Neural progenitor cell (in vitro differentiated cells): ENCODE results near the gene ZNF418. TPM values are rescaled to one million over a fixed set of nuclear protein-coding genes. Genes with fewer than 3 reads are reported as not detected.

Source experiments
- DNase-seq: peaks from one replicate; pipeline ENCODE4 v3.0.0-alpha.2; 2016; ENCODE audit warnings: low spot score
- H2AFZ ChIP-seq: fragments of 200-600 bp; sonication (generic); replicated peaks from 2 replicates; pipeline ENCODE4 v1.6.1; 2016; ENCODE audit warnings: antibody characterized with exemption
- H3F3A ChIP-seq: fragments of 200-600 bp; sonication (generic); 2 replicates; pipeline ENCODE4 v1.6.1; 2016; ENCODE audit warnings: antibody characterized with exemption, low read depth
- H3K27ac ChIP-seq: fragments of 200-600 bp; sonication (generic); 2 replicates; pipeline ENCODE4 v1.5.1; 2016; ENCODE audit warnings: mild to moderate bottlenecking
- H3K27me3 ChIP-seq: fragments of 200-600 bp; sonication (generic); 2 replicates; pipeline ENCODE4 v1.6.1; 2016; ENCODE audit warnings: mild to moderate bottlenecking, moderate library complexity
- H3K36me3 ChIP-seq: fragments of 200-600 bp; sonication (generic); 2 replicates; pipeline ENCODE4 v1.5.1; 2016
- H3K4me1 ChIP-seq: fragments of 200-600 bp; sonication (generic); 2 replicates; pipeline ENCODE4 v1.6.1; 2016; ENCODE audit warnings: mixed run types
- H3K4me2 ChIP-seq: fragments of 200-600 bp; sonication (generic); 2 replicates; pipeline ENCODE4 v1.6.1; 2016
- H3K4me3 ChIP-seq: fragments of 200-600 bp; sonication (generic); 2 replicates; pipeline ENCODE4 v1.5.1; 2016
- H3K79me2 ChIP-seq: fragments of 200-600 bp; sonication (generic); 2 replicates; pipeline ENCODE4 v1.6.1; 2016; ENCODE audit warnings: low read depth
- H3K9ac ChIP-seq: fragments of 200-600 bp; sonication (generic); 2 replicates; pipeline ENCODE4 v1.6.1; 2016
- H3K9me3 ChIP-seq: fragments of 200-600 bp; sonication (generic); 2 replicates; pipeline ENCODE4 v1.5.1; 2016; ENCODE audit warnings: low read depth
- H4K20me1 ChIP-seq: fragments of 200-600 bp; sonication (generic); 2 replicates; pipeline ENCODE4 v1.6.1; 2016; ENCODE audit warnings: low read depth
- H3K27ac Mint-ChIP-seq: 3 replicates; pipeline ENCODE4 v1.8.0; 2021; ENCODE audit warnings: mixed read lengths
- H3K27me3 Mint-ChIP-seq: 2 replicates; pipeline ENCODE4 v1.8.0; 2022; ENCODE audit warnings: low read depth, mild to moderate bottlenecking, inconsistent platforms, moderate library complexity, mixed read lengths; ENCODE audit not compliant: insufficient read depth
- H3K36me3 Mint-ChIP-seq: 3 replicates; pipeline ENCODE4 v1.8.0; 2021; ENCODE audit warnings: mixed read lengths
- H3K4me1 Mint-ChIP-seq: 3 replicates; pipeline ENCODE4 v1.8.0; 2021; ENCODE audit warnings: mixed read lengths
- H3K4me3 Mint-ChIP-seq: 3 replicates; pipeline ENCODE4 v1.8.0; 2021; ENCODE audit warnings: mild to moderate bottlenecking, moderate library complexity, mixed read lengths
- H3K9me3 Mint-ChIP-seq: 3 replicates; pipeline ENCODE4 v1.8.0; 2020; ENCODE audit warnings: mixed read lengths
- EZH2 ChIP-seq: fragments of 200-600 bp; sonication (generic); IDR thresholded peaks from 2 replicates; pipeline ENCODE4 v1.6.1; 2017; ENCODE audit warnings: antibody characterized with exemption, mild to moderate bottlenecking, moderate library complexity
- EZH2phosphoT487 ChIP-seq: fragments of 200-600 bp; sonication (generic); IDR thresholded peaks from 2 replicates; pipeline ENCODE4 v1.6.1; 2017; ENCODE audit warnings: antibody characterized with exemption
- total RNA-seq: library from RNA; depleted of rRNA; stranded (reverse); fragments of >200 nt; gene quantifications from 2 replicates; pipeline ENCODE4 v1.2.3, GENCODE V29; 2015; ENCODE audit warnings: low replicate concordance
- TF ChIP-seq, protein P1 (sequence below): fragments of 200-600 bp; sonication (generic); IDR thresholded peaks from 2 replicates; pipeline ENCODE4 v1.5.1; 2017; ENCODE audit warnings: antibody characterized with exemption, mild to moderate bottlenecking

Gene ZNF418
- total RNA-seq, 1 donor from 2014 or later: 43.0 TPM

DNA sequence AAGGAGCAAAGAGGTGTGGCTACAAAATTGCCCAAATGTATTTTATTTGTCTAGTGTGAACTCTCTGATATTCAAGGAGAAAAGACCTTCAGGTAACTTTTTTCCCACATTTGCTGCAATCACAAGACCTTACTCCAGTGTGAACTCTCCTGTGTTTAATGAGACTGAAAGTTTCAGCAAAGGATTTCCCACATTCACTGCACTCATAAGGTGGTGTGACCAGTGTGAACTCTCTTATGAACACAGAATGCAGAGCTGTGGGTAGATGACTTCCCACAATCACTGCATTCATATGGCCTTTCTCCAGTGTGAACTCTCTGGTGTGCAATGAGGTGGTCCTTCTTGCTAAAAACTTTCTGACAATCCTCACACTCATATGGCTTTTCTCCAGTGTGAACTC is 62.8 kb downstream of the ZNF418 start:
- Histone ChIP-seq H4K20me1 (no peaks in the 10 kb centered on the region), H3K4me3 (no peak overlapping the region), H3K36me3 (peaks cover 33% of the 10 kb centered on the region), H3F3A (peaks cover 32% of the 10 kb centered on the region), H3K4me2 (no peak overlapping the region), H3K27ac (no peak overlapping the region), H2AFZ (no peak overlapping the region), H3K27me3 (no peaks in the 10 kb centered on the region), H3K9ac (no peak overlapping the region), H3K4me1 (no peaks in the 10 kb centered on the region), H3K9me3 (peaks cover 20% of the 10 kb centered on the region), H3K79me2 (peaks cover 83% of the 10 kb centered on the region)
- H3K9me3 Mint-ChIP-seq: peaks cover 81% of the 10 kb centered on the region
- H3K27ac Mint-ChIP-seq: no peak overlapping the region
- H3K36me3 Mint-ChIP-seq: peaks cover 75% of the 10 kb centered on the region
- no peak for DNase-seq
- peaks cover 14% of the 10 kb centered on the region for H3K27me3 Mint-ChIP-seq
- H3K4me3 Mint-ChIP-seq: no peak overlapping the region
- no peaks in the 10 kb centered on the region for H3K4me1 Mint-ChIP-seq
- no peak for TF ChIP-seq EZH2
- TF ChIP-seq, protein P1, sequence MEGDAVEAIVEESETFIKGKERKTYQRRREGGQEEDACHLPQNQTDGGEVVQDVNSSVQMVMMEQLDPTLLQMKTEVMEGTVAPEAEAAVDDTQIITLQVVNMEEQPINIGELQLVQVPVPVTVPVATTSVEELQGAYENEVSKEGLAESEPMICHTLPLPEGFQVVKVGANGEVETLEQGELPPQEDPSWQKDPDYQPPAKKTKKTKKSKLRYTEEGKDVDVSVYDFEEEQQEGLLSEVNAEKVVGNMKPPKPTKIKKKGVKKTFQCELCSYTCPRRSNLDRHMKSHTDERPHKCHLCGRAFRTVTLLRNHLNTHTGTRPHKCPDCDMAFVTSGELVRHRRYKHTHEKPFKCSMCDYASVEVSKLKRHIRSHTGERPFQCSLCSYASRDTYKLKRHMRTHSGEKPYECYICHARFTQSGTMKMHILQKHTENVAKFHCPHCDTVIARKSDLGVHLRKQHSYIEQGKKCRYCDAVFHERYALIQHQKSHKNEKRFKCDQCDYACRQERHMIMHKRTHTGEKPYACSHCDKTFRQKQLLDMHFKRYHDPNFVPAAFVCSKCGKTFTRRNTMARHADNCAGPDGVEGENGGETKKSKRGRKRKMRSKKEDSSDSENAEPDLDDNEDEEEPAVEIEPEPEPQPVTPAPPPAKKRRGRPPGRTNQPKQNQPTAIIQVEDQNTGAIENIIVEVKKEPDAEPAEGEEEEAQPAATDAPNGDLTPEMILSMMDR: no peak
- TF ChIP-seq EZH2phosphoT487: no peak

Other genes with a start within 250 kb of the ZNF418 start
- 16.9 and 17.3 TPM in 2 replicates for gene ZNF154, start 226.2 kb downstream of the ZNF418 start, total RNA-seq
- 15.4 and 17.3 TPM in 2 replicates for gene ZNF671, start 207.8 kb downstream of the ZNF418 start, total RNA-seq
- gene ZNF776, start 188.6 kb downstream of the ZNF418 start, total RNA-seq: 33.9 and 48.3 TPM in 2 replicates
- 19.8 and 21.6 TPM in 2 replicates for gene ZNF586, start 165.7 kb downstream of the ZNF418 start, total RNA-seq
- gene ZNF552, start 120.5 kb downstream of the ZNF418 start, total RNA-seq: 5.5 and 11.3 TPM in 2 replicates
- 16.4 and 24.7 TPM in 2 replicates for gene ZNF587B, start 105.1 kb downstream of the ZNF418 start, total RNA-seq
- gene ZNF587, start 85.5 kb downstream of the ZNF418 start, total RNA-seq: 30.4 and 48.2 TPM in 2 replicates
- gene ZNF814, start 46.4 kb downstream of the ZNF418 start, total RNA-seq: 30.7 and 33.0 TPM in 2 replicates
- 20.6 and 27.2 TPM in 2 replicates for gene ZNF417, start 18.8 kb downstream of the ZNF418 start, total RNA-seq
- gene ZNF256, start 12.3 kb upstream of the ZNF418 start, total RNA-seq: 15.9 and 23.2 TPM in 2 replicates
- gene C19orf18, start 39.1 kb upstream of the ZNF418 start, total RNA-seq: 0.15 TPM in 1 of 2 replicates, not detected in the other
- gene ZNF606, start 67.4 kb upstream of the ZNF418 start, total RNA-seq: 48.7 and 50.9 TPM in 2 replicates
- gene ZSCAN1, start 98.6 kb upstream of the ZNF418 start, total RNA-seq: 0.67 and 4.1 TPM in 2 replicates
- 9.5 and 11.1 TPM in 2 replicates for gene ZNF135, start 123.9 kb upstream of the ZNF418 start, total RNA-seq
- gene ZSCAN18, start 162.8 kb upstream of the ZNF418 start, total RNA-seq: 49.1 and 144 TPM in 2 replicates
- gene ZNF329, start 215.4 kb upstream of the ZNF418 start, total RNA-seq: 28.4 and 36.2 TPM in 2 replicates
- 39.3 and 43.0 TPM in 2 replicates for gene ZNF274, start 247.7 kb upstream of the ZNF418 start, total RNA-seq